ENCODE measurements around the gene PALLD. TPM values are rescaled to one million over a fixed set of nuclear protein-coding genes. Genes with fewer than 3 reads are reported as not detected.

The PALLD gene
- total RNA-seq, 1 experiment from 2014 or later, result 26.7 TPM

DNA sequence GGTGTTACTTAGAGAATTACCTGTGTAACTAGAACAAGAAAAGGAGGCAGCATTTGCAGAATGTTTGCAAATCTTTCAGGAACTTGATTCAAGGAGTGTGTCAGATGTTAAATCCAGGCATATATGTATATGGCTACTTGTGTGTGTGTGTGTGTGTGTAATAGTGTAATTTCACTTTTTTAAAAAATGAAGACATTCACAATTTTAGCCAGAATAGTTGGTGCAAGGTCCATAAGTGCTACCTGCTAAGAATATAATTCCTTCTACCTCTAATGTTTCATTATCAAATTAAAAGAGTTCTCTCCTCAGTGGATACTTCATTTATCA, 158.0 kb downstream of the PALLD start:
- H3K9ac ChIP-seq (ENCODE audit: low read length), result no peak overlapping the region

GRCh38 chr4:168655182-168655581, 158.3 kb downstream of the PALLD start:
- Histone ChIP-seq H3K36me3 (ENCODE audit: low read depth, low read length) (no peaks in the 10 kb centered on the region), H3K79me2 (ENCODE audit: low read length) (peaks cover 49% of the 10 kb centered on the region), H3K27me3 (ENCODE audit: low read length) (no peaks in the 10 kb centered on the region), H3K4me2 (ENCODE audit: low read length) (peak overlapping the region; percentile 16; the same call in 1 of the 2 replicates), H3K9me2 (replicated peaks; ENCODE audit: low read length) (no peaks in the 10 kb centered on the region), H3K9ac (ENCODE audit: low read length) (no peak overlapping the region), H3K4me1 (ENCODE audit: insufficient read depth, low read length) (peaks cover 45% of the 10 kb centered on the region), H4K20me1 (ENCODE audit: low read length) (no peaks in the 10 kb centered on the region), H3K27ac (ENCODE audit: low read length) (peak overlapping the region; percentile 54), H3F3A (ENCODE audit: low read length, unreplicated experiment) (no peaks in the 10 kb centered on the region), H3K4me3 (ENCODE audit: low read length) (no peak overlapping the region), H3K9me3 (ENCODE audit: low read length) (no peaks in the 10 kb centered on the region), H2AFZ (ENCODE audit: low read length) (no peak overlapping the region)
- CTCF ChIA-PET, result no interaction called here
- no TSS peak for BruUV-seq (replicated peaks)
- ATAC-seq (no peak), DNase-seq (no peak)
- POLR2A ChIA-PET (ENCODE audit: unreplicated experiment), result no interaction called here
- TF ChIP-seq EZH2phosphoT487 (IDR thresholded peaks at IDR 0.05; ENCODE audit: borderline replicate concordance, low read length) (no peak), EZH2 (IDR thresholded peaks at IDR 0.05; ENCODE audit: low read length, unreplicated experiment) (no peak)
- TF ChIP-seq, protein P1, sequence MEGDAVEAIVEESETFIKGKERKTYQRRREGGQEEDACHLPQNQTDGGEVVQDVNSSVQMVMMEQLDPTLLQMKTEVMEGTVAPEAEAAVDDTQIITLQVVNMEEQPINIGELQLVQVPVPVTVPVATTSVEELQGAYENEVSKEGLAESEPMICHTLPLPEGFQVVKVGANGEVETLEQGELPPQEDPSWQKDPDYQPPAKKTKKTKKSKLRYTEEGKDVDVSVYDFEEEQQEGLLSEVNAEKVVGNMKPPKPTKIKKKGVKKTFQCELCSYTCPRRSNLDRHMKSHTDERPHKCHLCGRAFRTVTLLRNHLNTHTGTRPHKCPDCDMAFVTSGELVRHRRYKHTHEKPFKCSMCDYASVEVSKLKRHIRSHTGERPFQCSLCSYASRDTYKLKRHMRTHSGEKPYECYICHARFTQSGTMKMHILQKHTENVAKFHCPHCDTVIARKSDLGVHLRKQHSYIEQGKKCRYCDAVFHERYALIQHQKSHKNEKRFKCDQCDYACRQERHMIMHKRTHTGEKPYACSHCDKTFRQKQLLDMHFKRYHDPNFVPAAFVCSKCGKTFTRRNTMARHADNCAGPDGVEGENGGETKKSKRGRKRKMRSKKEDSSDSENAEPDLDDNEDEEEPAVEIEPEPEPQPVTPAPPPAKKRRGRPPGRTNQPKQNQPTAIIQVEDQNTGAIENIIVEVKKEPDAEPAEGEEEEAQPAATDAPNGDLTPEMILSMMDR (conservative IDR thresholded peaks at IDR 0.05; ENCODE audit: low read depth, low read length), result no peak
- intact Hi-C loops (cut with micrococcal nuclease), result no loop called here

More for the DNA sequence above, 158.0 kb downstream of the PALLD start:
- Histone ChIP-seq H3K9me3 (ENCODE audit: low read length) (no peaks in the 10 kb centered on the region), H3K27ac (ENCODE audit: low read length) (peak overlapping the region; percentile 54), H3K27me3 (ENCODE audit: low read length) (no peaks in the 10 kb centered on the region), H3F3A (ENCODE audit: low read length, unreplicated experiment) (no peaks in the 10 kb centered on the region), H3K4me1 (ENCODE audit: insufficient read depth, low read length) (peaks cover 45% of the 10 kb centered on the region), H3K4me3 (ENCODE audit: low read length) (no peak overlapping the region), H4K20me1 (ENCODE audit: low read length) (no peaks in the 10 kb centered on the region), H3K79me2 (ENCODE audit: low read length) (peaks cover 52% of the 10 kb centered on the region), H3K9me2 (replicated peaks; ENCODE audit: low read length) (no peaks in the 10 kb centered on the region), H3K36me3 (ENCODE audit: low read depth, low read length) (no peaks in the 10 kb centered on the region), H3K4me2 (ENCODE audit: low read length) (peak overlapping the region; percentile 16), H2AFZ (ENCODE audit: low read length) (no peak overlapping the region)
- BruUV-seq (replicated peaks), result no TSS peak
- TF ChIP-seq, protein P1 (conservative IDR thresholded peaks at IDR 0.05; ENCODE audit: low read depth, low read length), result no peak
- no peak for TF ChIP-seq EZH2phosphoT487 (IDR thresholded peaks at IDR 0.05; ENCODE audit: borderline replicate concordance, low read length)
- TF ChIP-seq EZH2 (IDR thresholded peaks at IDR 0.05; ENCODE audit: low read length, unreplicated experiment), result no peak
- ATAC-seq (no peak), DNase-seq (no peak)
- intact Hi-C loops (cut with micrococcal nuclease), result no loop called here
- ChIA-PET POLR2A (ENCODE audit: unreplicated experiment) (no interaction called here), CTCF (no interaction called here)

DNA sequence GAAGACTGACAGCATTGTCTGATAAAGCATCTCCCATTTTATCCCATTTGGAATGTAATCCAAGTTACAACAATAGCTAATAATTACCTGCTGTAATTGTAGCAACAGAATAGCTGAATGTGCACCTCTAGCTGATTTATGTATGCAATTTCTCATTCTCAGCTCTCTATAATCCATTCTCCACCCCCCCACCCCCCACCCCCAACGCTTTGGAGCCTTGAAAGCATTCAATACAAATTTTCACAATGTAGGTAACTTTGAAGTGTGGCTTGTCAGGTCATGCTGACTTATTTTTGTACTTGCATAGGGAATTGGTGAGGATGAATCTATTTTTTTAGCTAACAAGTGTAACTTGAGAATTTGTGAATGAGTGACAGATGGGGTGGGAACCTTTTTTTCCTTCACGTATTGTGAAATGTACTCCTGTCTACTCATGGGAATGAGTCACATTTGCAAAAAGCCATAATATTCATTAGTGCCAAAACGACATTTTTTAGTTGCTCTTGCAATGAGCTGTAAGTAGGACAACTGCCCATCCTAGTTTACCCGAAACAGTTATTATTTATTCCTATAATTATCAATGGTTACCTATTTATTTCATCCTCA, 159.3 kb downstream of the PALLD start:
- Histone ChIP-seq H3K9me2 (replicated peaks; ENCODE audit: low read length) (no peaks in the 10 kb centered on the region), H3K9me3 (ENCODE audit: low read length) (no peaks in the 10 kb centered on the region), H3K27me3 (ENCODE audit: low read length) (no peaks in the 10 kb centered on the region), H2AFZ (ENCODE audit: low read length) (no peak overlapping the region), H3K4me1 (ENCODE audit: insufficient read depth, low read length) (peaks cover 39% of the 10 kb centered on the region), H3K4me2 (ENCODE audit: low read length) (peak overlapping the region; percentile 35), H3K27ac (ENCODE audit: low read length) (peak overlapping the region; percentile 54), H3K4me3 (ENCODE audit: low read length) (no peak overlapping the region), H3F3A (ENCODE audit: low read length, unreplicated experiment) (no peaks in the 10 kb centered on the region), H3K36me3 (ENCODE audit: low read depth, low read length) (no peaks in the 10 kb centered on the region), H3K79me2 (ENCODE audit: low read length) (peaks cover 42% of the 10 kb centered on the region), H4K20me1 (ENCODE audit: low read length) (no peaks in the 10 kb centered on the region), H3K9ac (ENCODE audit: low read length) (no peak overlapping the region)
- peak; percentile 90 for DNase-seq
- CTCF ChIA-PET, result interaction anchor here (0.6 kb wide), 1 partner anchor 208 kb away, joined by 4 read pairs; no protein-coding TSS in a partner anchor
- no TSS peak for BruUV-seq (replicated peaks)
- intact Hi-C loops (cut with micrococcal nuclease), result no loop called here
- peak; percentile 72 for ATAC-seq
- TF ChIP-seq, protein P1 (conservative IDR thresholded peaks at IDR 0.05; ENCODE audit: low read depth, low read length), result no peak
- TF ChIP-seq EZH2phosphoT487 (IDR thresholded peaks at IDR 0.05; ENCODE audit: borderline replicate concordance, low read length) (no peak), EZH2 (IDR thresholded peaks at IDR 0.05; ENCODE audit: low read length, unreplicated experiment) (no peak)
- POLR2A ChIA-PET (ENCODE audit: unreplicated experiment), result interaction anchor here (0.6 kb wide), 3 partner anchors 144 to 531 kb away, joined by 4 to 12 read pairs (median 4); partner anchors contain the start of gene CBR4
